Glutamatergic neuron (in vitro differentiated cells): ENCODE data around the gene MAPKAP1. TPM values are rescaled to one million over a fixed set of nuclear protein-coding genes. Genes with fewer than 3 reads are reported as not detected.
A peak's percentile ranks its signal among the peaks of the same experiment; 100 is the strongest.

Experiments used
- DNase-seq: peaks from one replicate; pipeline ENCODE4 v3.0.0; 2022
- H3K27ac Mint-ChIP-seq: one replicate; pipeline ENCODE4 v1.8.0; 2020; ENCODE audit warnings: mild to moderate bottlenecking, mixed read lengths, inconsistent platforms; ENCODE audit not compliant: unreplicated experiment
- H3K27me3 Mint-ChIP-seq: one replicate; pipeline ENCODE4 v1.8.0; 2020; ENCODE audit warnings: mild to moderate bottlenecking, moderate library complexity, mixed read lengths, inconsistent platforms; ENCODE audit not compliant: unreplicated experiment
- H3K36me3 Mint-ChIP-seq: one replicate; pipeline ENCODE4 v1.8.0; 2020; ENCODE audit warnings: mild to moderate bottlenecking, mixed read lengths, inconsistent platforms; ENCODE audit not compliant: unreplicated experiment
- H3K4me1 Mint-ChIP-seq: one replicate; pipeline ENCODE4 v1.8.0; 2020; ENCODE audit warnings: mild to moderate bottlenecking, low read depth, mixed read lengths, inconsistent platforms; ENCODE audit not compliant: unreplicated experiment
- H3K4me3 Mint-ChIP-seq: one replicate; pipeline ENCODE4 v1.8.0; 2020; ENCODE audit warnings: mild to moderate bottlenecking, mixed read lengths, inconsistent platforms; ENCODE audit not compliant: unreplicated experiment
- H3K9me3 Mint-ChIP-seq: one replicate; pipeline ENCODE4 v1.8.0; 2020; ENCODE audit warnings: mild to moderate bottlenecking, moderate library complexity, mixed read lengths, inconsistent platforms; ENCODE audit not compliant: unreplicated experiment
- total RNA-seq: library from RNA; stranded (reverse); fragmentation: NEBNext Ultra II Directional; extraction: Animal tissue kit (Norgen Biotek cat#: 25700); gene quantifications from one replicate; pipeline ENCODE4 v1.2.1, GENCODE V29; 2021; ENCODE audit not compliant: unreplicated experiment
- TF ChIP-seq, protein P1 (sequence below): fragments of 200-600 bp; sonication (generic); IDR thresholded peaks from one replicate; pipeline ENCODE4 v1.5.0; 2021; ENCODE audit not compliant: partially characterized antibody, unreplicated experiment

The MAPKAP1 gene
- total RNA-seq, 1 donor from 2014 or later: 59.6 TPM

DNA sequence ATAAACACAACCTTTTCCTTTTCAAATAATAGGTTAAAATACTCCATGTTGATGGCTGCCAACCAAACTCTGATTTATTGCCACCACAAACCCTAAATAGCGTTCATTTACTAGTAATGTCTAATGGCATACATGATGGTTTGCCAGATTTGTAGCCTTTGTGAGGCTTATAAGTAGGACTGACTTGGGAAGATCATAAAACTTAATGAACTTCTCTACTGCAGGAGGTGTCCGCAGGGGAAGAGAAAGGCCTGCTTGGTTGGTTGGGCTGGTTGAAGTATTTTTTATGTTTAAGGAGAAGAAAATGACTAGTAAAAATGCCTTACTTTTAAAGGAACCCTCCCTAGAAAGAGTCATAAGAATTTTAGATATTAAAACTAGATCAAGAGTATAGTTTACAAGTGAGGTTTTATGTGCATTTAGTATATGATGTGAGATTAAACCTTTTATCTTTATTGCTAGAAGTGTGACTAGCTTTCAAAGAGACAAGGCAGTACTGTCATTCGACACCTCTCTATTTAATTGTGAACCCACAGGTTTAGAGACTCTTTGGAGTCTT is 45.1 kb upstream of the MAPKAP1 start:
- no peak for DNase-seq
- Mint-ChIP-seq H3K4me3 (peak overlapping the region; percentile 17), H3K36me3 (no peaks in the 10 kb centered on the region), H3K27ac (no peak overlapping the region), H3K4me1 (peaks cover 26% of the 10 kb centered on the region), H3K27me3 (peaks cover 6% of the 10 kb centered on the region), H3K9me3 (peaks cover 7% of the 10 kb centered on the region)
- TF ChIP-seq, protein P1, sequence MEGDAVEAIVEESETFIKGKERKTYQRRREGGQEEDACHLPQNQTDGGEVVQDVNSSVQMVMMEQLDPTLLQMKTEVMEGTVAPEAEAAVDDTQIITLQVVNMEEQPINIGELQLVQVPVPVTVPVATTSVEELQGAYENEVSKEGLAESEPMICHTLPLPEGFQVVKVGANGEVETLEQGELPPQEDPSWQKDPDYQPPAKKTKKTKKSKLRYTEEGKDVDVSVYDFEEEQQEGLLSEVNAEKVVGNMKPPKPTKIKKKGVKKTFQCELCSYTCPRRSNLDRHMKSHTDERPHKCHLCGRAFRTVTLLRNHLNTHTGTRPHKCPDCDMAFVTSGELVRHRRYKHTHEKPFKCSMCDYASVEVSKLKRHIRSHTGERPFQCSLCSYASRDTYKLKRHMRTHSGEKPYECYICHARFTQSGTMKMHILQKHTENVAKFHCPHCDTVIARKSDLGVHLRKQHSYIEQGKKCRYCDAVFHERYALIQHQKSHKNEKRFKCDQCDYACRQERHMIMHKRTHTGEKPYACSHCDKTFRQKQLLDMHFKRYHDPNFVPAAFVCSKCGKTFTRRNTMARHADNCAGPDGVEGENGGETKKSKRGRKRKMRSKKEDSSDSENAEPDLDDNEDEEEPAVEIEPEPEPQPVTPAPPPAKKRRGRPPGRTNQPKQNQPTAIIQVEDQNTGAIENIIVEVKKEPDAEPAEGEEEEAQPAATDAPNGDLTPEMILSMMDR: no peak

DNA sequence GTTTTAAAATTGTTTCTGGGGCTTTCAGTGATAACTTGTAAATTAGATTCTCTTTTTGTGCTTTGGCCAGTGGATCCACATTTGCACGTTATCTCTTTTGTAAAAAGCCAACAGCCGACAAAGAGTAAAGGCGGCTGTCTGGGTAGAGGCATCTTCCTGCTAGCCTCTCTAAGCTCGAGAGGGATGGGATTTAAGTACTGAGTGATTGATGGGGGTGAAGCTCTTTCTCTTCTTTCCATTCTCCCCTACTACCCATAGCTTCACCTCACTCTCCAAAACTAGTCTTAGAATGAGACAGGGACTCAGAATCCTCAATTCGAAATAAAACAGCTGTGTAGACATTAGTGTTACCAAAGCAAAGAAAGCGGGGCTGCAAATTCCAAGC is 43.6 kb upstream of the MAPKAP1 start:
- peaks cover 7% of the 10 kb centered on the region for H3K9me3 Mint-ChIP-seq
- H3K4me3 Mint-ChIP-seq: peak overlapping the region; percentile 91
- peak overlapping the region; percentile 36 for H3K27ac Mint-ChIP-seq
- TF ChIP-seq, protein P1: no peak
- DNase-seq: no peak
- no peaks in the 10 kb centered on the region for H3K36me3 Mint-ChIP-seq
- H3K4me1 Mint-ChIP-seq: peaks cover 17% of the 10 kb centered on the region
- H3K27me3 Mint-ChIP-seq: peaks cover 8% of the 10 kb centered on the region

DNA sequence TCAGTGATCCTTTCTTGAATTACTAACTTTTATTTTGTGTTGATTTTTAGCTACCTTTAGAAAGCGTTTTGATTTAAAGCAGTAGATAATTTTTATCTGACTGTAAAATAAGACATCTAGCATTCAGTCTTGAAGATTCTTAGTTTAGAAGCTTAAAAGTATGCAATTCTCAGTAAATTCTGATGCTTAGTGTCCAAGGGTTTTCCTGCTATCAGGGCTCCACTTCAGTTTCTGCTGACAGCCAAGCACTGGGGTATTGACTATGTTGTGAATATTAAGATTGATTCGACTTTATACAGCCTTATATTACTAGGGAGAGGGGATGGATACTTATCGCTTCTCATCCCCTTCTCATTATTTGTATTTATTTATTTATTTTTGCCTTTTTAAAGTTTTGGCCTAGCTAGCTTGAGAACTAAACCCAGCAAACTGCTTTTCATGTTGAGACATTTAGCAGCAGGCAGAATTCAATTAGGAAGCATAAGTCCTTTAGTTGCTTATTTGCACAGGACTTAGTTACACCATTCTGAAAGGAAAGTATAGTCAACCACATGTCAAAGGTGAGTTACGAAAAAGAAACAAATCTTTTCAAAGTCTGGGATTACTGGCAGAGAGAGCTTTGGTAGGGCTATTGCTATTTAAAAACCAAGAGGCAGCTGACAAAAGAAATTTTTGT is 43.1 kb upstream of the MAPKAP1 start:
- H3K4me1 Mint-ChIP-seq: peaks cover 13% of the 10 kb centered on the region
- peaks cover 8% of the 10 kb centered on the region for H3K27me3 Mint-ChIP-seq
- peak overlapping the region; percentile 91 for H3K4me3 Mint-ChIP-seq
- no peaks in the 10 kb centered on the region for H3K36me3 Mint-ChIP-seq
- TF ChIP-seq, protein P1: no peak
- no peak overlapping the region for H3K27ac Mint-ChIP-seq
- DNase-seq: no peak
- H3K9me3 Mint-ChIP-seq: peaks cover 11% of the 10 kb centered on the region

DNA sequence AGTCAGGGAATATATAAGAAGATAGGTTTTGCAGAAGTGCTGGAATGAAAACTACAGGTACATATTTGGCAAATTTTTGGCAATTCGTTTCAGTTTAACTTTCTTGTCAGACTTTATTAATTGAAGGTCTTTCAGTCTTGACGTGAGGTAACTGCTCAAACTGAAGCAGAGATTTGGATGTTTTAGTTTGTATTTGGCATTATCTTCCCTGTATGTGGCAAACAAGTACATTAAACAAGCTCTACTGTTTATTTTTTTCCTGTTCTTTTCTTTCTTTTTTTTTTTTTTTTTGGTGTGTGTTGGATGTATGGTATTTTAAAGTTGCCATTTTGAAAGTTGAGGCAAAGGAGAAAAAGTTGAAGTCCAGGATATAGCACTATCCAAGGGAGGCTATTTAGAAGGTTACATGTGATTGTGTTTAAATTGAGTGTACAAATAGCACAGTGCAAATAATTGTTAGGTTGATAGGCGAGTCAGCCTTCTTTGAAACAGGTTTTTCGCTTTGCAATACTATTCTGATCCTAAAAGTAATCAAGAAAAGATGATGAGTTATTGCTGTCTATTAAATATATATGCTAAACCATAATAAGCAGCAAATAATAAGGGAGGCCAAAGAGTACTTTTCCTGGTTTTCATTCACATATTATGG is 42.4 kb upstream of the MAPKAP1 start:
- peak overlapping the region; percentile 91 for H3K4me3 Mint-ChIP-seq
- H3K9me3 Mint-ChIP-seq: peaks cover 11% of the 10 kb centered on the region
- H3K27me3 Mint-ChIP-seq: peaks cover 8% of the 10 kb centered on the region
- DNase-seq: no peak
- H3K4me1 Mint-ChIP-seq: peaks cover 13% of the 10 kb centered on the region
- TF ChIP-seq, protein P1: no peak
- no peak overlapping the region for H3K27ac Mint-ChIP-seq
- no peaks in the 10 kb centered on the region for H3K36me3 Mint-ChIP-seq
